HG02678 (cell line): Measurements from ENCODE around the gene DSTN.
"Not testable (repeated sequence)": the region's sequence is repeated elsewhere in the genome, so short reads cannot be mapped to it uniquely, and the experiment has no call there.

Experiments used
- ATAC-seq: cut with Tn5 transposase; IDR thresholded peaks from one replicate; pipeline ENCODE4 v1.9.1; 2021; ENCODE audit warnings: mild to moderate bottlenecking, moderate library complexity; ENCODE audit not compliant: unreplicated experiment

DSTN gene

DNA sequence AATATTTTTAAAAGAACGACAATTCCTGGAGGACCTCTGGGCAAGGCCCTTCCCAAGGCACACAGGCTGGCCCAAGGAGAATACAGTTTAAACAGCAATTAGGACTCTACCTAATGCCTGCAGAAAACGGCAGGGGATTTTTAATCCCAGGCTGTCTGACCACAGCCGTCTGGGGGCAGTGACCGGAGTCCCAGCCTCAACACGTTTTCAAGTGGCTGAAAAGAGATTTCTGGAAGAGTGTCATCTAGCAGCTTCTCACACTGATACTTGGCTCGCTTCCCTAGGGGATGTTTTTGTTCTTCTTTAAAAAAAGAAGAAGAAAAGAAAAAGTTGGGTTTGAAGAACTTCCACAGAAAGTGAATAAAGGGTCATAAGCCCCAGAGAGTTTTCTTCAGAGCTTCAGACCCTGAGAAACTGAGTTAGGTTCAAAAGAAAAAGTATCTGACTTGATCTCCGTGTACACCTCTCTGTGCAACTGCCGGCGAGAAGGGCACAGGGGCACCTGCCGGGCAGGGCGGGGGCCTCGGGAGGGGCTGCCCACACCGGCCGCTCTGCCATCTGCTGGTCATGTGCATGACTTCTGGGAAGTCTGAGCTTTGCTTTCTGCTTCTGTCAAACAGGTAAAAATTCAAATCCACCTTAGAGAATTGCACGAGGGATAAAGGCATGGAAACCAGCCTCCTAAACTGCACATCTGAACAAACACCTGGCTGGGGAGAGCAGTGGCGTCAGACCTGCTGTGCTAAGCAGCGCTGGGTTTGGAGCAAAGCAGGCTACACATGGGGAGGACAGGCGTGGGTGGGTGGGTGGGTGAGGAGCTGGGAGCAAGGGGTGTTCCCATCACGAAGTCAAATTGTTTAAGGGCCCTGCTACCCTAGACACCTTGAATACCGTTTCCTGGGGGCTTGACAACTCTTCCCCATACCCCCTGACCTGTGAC lies 79.2 kb downstream of the DSTN start:
- ATAC-seq, result no peak

DNA sequence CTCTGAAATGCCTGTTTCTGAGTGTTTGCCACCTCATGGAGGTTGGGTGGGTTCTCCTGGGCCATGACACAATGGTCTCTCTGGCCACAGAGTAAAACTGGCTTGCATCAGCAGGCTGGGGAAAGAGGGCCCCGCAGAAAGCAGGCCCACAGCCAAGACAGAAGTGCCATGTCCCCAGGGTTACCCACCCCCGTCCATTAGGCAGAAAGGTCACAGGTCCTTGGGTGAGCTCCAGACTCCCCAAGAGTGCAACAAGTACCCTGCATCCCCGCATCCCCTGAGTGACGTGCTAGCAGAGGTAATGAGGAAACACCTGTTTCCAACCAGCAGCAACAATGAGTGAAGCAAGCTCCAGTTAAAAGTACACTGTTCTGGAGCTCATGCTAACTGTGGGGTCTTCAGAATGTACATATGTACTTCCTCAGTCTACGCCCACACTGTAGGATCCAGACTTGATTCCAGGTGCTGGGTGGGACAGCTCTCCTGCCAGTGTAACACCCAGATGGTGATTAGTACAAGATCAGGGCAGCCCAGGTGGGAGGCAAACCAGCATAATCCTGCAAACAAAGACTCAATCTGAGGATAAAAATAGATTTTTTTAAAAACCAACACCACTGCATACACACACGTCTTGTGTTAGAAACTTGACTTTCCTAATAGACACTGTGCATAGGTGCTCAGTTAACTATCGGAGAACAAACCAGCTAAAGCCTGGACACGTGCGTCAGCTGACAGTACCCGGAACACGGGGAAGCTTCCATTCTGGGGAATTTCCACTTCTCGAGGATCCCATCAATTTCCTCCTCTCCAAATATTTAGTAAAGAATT lies 80.6 kb downstream of the DSTN start:
- ATAC-seq, result no peak

DNA sequence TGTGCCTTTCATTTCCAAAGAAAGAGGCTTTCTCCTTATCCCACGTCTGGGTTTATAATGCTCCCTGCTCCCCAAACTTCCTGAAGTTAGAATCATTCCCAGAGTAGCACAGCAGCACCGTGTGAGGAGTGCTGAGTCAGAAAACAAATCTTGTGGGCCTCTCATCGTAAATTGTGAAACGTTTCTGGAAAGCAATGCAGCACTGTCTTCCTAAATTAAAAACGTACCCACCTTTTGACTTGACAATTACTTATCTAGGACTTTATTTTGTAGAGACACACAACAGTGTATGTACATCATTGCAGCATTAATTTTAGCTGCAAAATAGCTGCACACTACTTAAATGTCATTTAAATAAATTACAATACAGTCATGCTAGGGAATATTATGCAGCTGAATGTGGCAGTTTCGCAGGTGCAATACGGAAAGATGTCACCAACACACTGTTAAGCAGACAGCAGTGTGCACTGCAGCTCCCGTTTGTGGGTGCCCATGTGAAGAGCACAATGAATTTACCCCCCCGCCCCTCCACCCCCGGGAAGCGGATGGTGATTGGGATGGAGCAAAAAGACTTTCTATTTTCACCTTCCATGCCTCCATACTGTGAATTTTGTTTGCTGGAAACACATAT lies 81.4 kb downstream of the DSTN start:
- ATAC-seq, result no peak

DNA sequence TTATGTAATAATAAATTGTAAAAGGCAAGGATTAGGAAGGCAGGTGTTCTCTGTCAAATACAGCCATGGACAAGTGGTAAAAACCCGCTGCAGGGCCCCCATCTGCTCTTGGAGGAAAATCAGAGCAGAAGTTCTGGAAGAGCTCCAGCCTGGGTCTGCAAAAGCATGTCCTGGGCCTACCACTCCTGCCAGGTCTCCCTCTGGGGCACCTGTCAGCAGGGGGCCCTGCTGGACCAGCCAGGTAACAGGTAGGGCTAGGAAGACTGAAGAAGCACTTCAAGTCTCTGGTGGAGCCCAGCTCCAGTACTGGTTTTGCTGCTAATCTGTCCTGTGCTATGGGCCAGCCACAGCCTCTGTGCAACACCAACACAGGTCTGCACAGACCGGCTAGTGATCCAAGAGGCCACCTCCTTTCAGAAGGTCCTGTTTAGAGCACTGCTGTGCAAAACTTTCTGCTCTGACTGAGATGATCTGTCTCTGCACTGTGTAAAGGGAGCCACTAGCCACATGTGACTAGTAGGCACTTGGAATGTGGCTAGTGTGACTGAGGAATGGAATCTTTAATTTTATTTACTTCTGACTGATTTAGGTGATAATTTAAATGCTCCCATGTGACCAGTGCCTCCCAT lies 82.0 kb downstream of the DSTN start:
- no peak for ATAC-seq

DNA sequence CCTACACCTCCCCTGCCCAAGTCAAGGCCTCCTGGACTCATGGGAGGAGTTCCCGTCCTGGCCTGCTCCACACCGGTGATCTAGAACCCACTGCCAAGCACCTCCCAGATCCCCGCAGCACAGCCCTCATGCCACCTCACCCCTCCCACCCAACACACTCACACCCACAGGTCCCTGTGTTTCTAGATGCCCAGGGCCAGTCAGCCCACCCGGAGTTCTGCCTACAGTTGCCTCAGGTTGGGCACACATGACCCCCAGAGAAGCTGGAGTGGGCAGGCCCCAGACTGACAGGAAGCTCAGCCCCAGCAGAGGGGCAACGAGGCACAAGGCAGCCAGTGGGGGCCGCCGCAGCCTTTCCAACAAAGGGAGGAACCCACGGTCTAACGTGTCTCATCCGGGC lies 82.5 kb downstream of the DSTN start:
- ATAC-seq, result no peak

DNA sequence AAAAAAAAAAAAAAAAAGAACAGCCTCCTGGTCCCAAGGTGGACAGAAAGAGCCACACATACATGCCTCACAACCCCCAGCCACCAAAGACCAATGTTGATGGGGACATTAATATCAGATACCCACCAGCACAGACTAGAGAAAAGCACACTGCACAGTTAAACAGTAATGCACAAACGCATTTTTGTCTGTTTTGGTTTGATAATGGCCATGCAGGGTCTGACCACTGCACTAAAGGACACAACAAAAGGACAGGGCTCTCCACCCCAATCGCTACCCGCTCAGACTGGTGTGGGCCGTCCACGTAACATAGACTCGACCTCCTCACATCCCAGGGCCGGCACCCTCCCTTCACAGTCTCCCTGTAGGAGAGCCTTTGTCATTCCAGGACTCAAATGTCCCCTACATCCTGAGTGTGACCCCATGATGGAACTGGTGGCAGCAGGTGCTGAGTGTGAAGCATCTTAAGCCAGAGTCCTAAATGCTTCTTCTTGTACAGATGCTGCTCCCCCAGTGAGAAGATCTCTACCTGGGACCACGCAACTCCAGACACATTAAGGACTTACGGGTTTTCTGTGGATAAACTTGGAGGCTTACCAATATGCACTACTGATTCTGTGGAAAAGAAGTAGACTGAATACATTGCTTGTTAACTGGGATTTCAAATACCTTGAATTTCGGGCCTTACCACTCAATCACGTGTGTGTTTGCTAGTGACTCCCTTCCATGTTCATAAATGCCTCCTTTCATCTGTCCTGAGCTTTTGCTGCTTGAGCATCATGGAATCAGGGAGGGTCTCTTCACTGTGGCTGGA lies 84.2 kb downstream of the DSTN start:
- ATAC-seq, result no peak

DNA sequence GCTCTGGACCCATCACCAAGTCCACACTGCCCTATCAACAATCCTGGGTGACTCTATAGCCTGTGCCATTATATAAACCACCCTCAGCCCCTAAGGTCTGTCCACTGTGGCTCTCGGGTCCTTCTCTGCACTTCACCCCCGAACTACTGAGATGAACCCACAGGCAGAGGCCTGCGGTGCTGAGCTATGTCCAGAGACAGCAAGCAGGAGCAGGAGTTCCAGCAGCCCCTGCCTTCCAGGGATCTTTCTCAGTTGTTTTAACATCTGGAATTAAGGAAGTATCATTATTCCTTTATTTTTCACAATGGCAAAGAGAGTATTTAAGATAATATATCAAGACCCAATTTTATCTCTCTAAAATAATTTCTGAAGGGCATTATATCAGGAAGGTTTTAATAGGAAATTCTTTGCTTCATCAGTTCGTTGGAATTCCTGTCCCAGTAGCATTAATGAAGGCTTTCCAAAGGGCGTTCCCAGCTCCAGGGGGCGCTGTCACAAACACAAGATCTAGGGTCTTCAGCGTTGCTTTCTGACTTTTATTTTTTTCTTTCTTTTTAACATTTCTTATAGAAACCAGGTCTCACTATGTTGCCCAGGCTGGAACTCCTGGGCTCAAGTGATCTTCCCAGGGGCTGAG lies 84.9 kb downstream of the DSTN start:
- no peak for ATAC-seq

DNA sequence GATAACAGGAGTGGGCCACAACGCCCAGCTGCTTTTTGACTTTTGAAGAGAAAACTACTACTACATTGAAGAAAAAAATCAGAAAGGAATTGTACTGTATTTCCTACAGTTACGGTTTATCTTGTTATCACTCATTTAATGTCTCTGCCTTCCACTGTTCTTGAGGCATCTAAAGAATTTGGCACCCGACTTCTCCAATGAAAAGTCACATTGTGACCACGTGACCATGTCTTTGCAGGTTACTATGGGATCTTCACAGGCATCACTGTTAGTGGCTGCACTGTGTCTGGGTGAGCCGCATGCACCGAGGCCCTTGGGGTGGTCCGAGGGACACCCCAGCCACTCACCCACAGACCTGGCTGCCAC lies 85.4 kb downstream of the DSTN start:
- no peak for ATAC-seq

DNA sequence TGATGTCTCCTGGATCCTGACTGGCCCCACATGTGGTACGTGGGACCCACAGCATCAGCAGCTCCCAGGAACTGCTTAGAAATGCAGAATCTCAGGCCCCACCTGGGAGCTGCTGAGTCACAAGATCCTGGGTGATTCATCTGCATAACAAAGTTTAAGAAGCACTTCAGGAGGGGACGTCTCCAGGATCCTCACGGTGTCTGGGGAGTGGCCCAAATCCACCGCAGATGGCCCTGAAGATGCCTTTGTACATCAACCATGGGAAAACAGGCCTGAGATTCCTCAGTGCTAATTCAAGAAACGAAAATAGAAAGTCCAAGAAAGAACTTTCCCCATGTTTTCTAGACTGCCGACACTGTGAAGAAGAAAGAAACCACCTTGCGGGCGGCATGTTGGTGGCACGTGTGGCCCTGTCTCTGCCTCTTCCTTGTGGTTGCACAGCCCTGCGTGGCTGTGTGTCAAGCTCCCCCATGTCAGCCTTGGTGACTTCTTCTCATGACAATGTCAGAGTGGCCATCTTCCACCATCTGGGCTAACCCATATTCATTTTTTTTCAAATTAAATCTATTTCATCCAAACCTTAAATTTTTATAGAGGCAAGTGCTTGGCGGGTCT lies 86.1 kb downstream of the DSTN start:
- no peak for ATAC-seq

DNA sequence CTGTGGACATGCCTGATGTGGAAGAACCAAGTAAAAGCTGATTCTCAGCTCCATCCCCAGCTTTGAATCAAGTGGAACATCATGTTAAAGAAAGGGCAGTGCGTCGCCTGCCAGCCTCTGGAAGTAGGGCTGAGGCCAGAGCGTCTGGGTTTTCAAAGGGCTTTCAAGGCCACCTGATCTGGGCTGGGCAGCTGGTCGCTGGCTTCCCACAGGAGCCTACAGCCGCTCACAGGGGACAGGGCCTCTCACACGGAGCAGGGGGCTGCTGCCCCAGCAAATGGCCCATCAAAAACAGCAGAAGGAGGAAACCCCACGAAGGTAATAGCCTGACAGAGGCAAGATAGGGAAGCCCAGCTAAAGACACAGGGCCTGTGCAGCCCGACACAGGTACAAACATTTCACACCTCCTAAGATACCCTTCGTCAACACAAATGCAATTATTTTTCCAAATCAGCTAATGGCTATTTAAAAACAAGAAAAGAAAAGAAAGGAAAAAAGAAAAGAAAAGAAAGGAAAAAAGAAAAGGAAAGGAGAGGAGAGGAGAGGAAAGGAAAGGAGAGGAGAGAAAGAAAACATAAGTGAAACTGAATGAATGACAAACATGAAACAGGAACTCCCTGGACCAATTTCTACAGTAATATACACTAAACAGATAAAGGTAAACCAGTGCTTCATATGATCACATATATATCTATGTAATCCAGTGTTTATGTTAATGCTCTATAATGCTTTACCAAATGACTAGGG lies 87.4 kb downstream of the DSTN start:
- no peak for ATAC-seq

DNA sequence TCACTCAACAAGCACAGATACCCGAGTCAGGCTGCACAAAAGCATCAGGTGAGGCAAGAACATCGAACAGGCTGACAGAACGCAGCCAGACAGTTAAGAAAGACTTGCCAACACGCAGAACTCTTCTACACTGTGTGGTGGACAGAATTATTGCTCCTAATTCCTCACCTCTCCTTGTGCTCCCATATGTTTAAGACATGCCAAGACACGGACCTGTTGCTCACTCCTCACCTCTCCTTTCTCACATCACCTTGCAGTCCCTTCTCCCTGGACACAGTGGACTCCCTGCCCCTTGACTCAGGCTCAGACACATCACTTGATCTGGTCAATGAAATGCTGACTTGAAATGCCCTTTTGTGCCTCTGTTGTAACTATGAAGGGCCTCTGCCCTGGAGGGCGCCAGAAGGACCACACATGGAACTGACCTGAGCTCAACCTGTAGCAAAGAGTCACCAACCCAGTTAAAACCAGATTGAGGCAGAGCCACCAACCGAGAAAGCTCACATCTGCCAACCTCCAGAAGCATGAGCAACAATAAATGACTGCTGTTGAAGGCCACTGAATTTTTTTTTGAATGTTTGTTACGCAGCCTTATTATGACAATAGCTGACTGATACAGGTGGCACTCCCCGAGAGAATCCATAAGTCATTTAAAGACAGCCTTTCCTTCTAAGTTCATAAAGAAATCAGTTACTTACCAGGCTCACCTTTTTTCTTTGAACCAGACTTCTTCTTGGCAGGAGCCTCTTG lies 88.2 kb downstream of the DSTN start:
- no peak for ATAC-seq

DNA sequence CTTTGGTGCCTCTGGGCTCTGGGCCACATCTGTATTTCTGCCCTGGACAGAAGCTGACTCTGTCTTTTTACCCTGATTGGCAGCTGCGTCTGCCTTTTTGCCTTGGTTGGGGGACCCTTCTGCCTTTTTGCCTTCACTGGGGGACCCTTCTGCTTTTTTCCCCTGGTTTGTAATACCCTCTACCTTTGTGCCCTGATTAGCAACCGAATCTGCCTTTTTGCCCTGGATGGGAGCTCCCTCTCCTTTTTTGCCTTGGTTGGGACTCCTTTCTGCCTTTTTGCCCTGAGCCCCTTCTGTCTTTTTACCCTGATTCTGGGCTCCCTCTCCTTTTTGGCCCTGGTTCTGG lies 88.7 kb downstream of the DSTN start:
- ATAC-seq, result no peak

DNA sequence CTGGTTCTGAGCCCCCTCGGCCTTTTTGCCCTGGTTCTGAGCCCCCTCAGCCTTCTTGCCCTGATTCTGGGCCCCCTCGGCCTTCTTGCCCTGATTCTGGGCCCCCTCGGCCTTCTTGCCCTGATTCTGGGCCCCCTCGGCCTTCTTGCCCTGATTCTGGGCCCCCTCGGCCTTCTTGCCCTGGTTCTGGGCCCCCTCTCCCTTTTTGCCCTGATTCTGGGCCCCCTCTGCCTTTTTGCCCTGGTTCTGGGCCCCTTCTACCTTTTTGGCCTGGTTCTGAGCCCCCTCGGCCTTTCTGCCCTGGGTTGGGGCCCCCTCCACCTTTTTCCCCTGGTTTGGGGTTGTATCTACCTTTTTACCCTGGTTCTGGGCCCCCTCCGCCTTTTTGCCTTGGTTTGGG lies 89.5 kb downstream of the DSTN start:
- ATAC-seq, result not testable (repeated sequence)
